ENCODE results near the gene HDAC4.

GRCh38 chr2:239181074-239181902, 219.5 kb downstream of the HDAC4 start:
- TF ChIP-seq REST (tag by site-specific recombination; IDR thresholded peaks at IDR 0.05) (no peak), ZBTB7A (tag by site-specific recombination; IDR thresholded peaks at IDR 0.05; ENCODE audit: low read depth) (no peak), ATF2 (tag by site-specific recombination; IDR thresholded peaks at IDR 0.05; ENCODE audit: low read depth) (no peak), CTCF (tag by site-specific recombination; IDR thresholded peaks at IDR 0.05) (no peak), ZNF558 (tag by site-specific recombination; IDR thresholded peaks at IDR 0.05) (no peak), ZSCAN30 (tag by site-specific recombination; IDR thresholded peaks at IDR 0.05) (no peak), ZNF133 (tag by site-specific recombination; IDR thresholded peaks at IDR 0.05) (no peak), BCL11A (tag by site-specific recombination; IDR thresholded peaks at IDR 0.05; ENCODE audit: low read depth) (no peak), YY1 (tag by site-specific recombination; IDR thresholded peaks at IDR 0.05) (no peak)
